ENCODE data around the gene FCHSD1. TPM values are rescaled to one million over a fixed set of nuclear protein-coding genes. Genes with fewer than 3 reads are reported as not detected.

FCHSD1 gene
- polyA plus RNA-seq, 1 of the 3 experiments (the other 2 are of a cell fraction), result 49.2 TPM

DNA sequence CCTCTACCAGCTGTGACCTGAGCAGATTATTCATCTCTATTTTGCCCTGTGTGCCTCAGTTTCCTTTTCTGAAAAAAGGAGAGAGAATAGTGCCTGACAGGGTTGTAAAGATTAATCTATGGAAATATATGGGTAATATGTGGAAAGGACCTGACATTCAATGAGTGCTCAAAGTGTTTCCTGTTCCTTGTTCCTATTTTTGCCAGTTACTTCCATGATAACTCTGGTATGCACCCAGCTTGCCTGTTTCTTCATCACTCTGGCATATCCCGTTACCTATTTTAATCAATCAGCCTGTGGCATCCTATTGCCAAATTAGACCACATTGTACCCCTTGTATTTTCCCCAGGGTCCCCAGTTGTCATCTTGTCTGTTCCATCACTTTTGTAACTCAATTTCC lies 34.4 kb upstream of the FCHSD1 start:
- CTCF ChIA-PET, result interaction anchor here (1.5 to 5.5 kb wide), 3 partner anchors 21 to 275 kb away, joined by 5 to 21 read pairs (median 20); partner anchors contain the start of gene PCDH1
- no peak overlapping the region for H3K4me3 ChIP-seq (ENCODE audit: low read depth in 2 of 2, low read length in 1 of 2)
- H3K27me3 ChIP-seq (ENCODE audit: insufficient read depth), result peaks cover 11% of the 10 kb centered on the region; the same call in 1 of the 2 replicates
- no peak overlapping the region for H2AFZ ChIP-seq (ENCODE audit: low read depth)
- H3F3A ChIP-seq (replicated peaks; ENCODE audit: insufficient read depth), result peaks cover 22% of the 10 kb centered on the region
- no peak for TF ChIP-seq GABPA (IDR thresholded peaks at IDR 0.05; ENCODE audit: low read depth)
- TF ChIP-seq, protein P1, sequence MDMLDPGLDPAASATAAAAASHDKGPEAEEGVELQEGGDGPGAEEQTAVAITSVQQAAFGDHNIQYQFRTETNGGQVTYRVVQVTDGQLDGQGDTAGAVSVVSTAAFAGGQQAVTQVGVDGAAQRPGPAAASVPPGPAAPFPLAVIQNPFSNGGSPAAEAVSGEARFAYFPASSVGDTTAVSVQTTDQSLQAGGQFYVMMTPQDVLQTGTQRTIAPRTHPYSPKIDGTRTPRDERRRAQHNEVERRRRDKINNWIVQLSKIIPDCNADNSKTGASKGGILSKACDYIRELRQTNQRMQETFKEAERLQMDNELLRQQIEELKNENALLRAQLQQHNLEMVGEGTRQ (IDR thresholded peaks at IDR 0.05; ENCODE audit: borderline replicate concordance, low read depth, low read length), result no peak
- TF ChIP-seq EZH2phosphoT487 (IDR thresholded peaks at IDR 0.05; ENCODE audit: borderline replicate concordance, low read depth), result no peak
- no peak for TF ChIP-seq MXI1 (IDR thresholded peaks at IDR 0.05; ENCODE audit: low read depth, low read length)
- TF ChIP-seq, protein P2, sequence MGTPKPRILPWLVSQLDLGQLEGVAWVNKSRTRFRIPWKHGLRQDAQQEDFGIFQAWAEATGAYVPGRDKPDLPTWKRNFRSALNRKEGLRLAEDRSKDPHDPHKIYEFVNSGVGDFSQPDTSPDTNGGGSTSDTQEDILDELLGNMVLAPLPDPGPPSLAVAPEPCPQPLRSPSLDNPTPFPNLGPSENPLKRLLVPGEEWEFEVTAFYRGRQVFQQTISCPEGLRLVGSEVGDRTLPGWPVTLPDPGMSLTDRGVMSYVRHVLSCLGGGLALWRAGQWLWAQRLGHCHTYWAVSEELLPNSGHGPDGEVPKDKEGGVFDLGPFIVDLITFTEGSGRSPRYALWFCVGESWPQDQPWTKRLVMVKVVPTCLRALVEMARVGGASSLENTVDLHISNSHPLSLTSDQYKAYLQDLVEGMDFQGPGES (IDR thresholded peaks at IDR 0.05; ENCODE audit: low read depth, low read length), result no peak
- no peak for TF ChIP-seq CHD2 (IDR thresholded peaks at IDR 0.05; ENCODE audit: low read length, partially characterized antibody)
- TF ChIP-seq SIN3A (IDR thresholded peaks at IDR 0.05; ENCODE audit: borderline replicate concordance, low read depth, low read length), result no peak
- TF ChIP-seq, protein P3, sequence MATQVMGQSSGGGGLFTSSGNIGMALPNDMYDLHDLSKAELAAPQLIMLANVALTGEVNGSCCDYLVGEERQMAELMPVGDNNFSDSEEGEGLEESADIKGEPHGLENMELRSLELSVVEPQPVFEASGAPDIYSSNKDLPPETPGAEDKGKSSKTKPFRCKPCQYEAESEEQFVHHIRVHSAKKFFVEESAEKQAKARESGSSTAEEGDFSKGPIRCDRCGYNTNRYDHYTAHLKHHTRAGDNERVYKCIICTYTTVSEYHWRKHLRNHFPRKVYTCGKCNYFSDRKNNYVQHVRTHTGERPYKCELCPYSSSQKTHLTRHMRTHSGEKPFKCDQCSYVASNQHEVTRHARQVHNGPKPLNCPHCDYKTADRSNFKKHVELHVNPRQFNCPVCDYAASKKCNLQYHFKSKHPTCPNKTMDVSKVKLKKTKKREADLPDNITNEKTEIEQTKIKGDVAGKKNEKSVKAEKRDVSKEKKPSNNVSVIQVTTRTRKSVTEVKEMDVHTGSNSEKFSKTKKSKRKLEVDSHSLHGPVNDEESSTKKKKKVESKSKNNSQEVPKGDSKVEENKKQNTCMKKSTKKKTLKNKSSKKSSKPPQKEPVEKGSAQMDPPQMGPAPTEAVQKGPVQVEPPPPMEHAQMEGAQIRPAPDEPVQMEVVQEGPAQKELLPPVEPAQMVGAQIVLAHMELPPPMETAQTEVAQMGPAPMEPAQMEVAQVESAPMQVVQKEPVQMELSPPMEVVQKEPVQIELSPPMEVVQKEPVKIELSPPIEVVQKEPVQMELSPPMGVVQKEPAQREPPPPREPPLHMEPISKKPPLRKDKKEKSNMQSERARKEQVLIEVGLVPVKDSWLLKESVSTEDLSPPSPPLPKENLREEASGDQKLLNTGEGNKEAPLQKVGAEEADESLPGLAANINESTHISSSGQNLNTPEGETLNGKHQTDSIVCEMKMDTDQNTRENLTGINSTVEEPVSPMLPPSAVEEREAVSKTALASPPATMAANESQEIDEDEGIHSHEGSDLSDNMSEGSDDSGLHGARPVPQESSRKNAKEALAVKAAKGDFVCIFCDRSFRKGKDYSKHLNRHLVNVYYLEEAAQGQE (IDR thresholded peaks at IDR 0.05; ENCODE audit: low read depth, low read length), result no peak
- TF ChIP-seq, protein P4, sequence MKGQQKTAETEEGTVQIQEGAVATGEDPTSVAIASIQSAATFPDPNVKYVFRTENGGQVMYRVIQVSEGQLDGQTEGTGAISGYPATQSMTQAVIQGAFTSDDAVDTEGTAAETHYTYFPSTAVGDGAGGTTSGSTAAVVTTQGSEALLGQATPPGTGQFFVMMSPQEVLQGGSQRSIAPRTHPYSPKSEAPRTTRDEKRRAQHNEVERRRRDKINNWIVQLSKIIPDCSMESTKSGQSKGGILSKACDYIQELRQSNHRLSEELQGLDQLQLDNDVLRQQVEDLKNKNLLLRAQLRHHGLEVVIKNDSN (IDR thresholded peaks at IDR 0.05; ENCODE audit: borderline replicate concordance, low read depth), result no peak
- no peak for TF ChIP-seq FOXM1 (IDR thresholded peaks at IDR 0.05; ENCODE audit: low read depth)
- TF ChIP-seq, protein P5, sequence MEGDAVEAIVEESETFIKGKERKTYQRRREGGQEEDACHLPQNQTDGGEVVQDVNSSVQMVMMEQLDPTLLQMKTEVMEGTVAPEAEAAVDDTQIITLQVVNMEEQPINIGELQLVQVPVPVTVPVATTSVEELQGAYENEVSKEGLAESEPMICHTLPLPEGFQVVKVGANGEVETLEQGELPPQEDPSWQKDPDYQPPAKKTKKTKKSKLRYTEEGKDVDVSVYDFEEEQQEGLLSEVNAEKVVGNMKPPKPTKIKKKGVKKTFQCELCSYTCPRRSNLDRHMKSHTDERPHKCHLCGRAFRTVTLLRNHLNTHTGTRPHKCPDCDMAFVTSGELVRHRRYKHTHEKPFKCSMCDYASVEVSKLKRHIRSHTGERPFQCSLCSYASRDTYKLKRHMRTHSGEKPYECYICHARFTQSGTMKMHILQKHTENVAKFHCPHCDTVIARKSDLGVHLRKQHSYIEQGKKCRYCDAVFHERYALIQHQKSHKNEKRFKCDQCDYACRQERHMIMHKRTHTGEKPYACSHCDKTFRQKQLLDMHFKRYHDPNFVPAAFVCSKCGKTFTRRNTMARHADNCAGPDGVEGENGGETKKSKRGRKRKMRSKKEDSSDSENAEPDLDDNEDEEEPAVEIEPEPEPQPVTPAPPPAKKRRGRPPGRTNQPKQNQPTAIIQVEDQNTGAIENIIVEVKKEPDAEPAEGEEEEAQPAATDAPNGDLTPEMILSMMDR (IDR thresholded peaks at IDR 0.05), result no peak
- no peak for TF ChIP-seq EP300 (IDR thresholded peaks at IDR 0.05; ENCODE audit: borderline replicate concordance in 1 of 2, low read depth in 1 of 2, low read length in 1 of 2)
- no peak for TF ChIP-seq FOSL2 (IDR thresholded peaks at IDR 0.05; ENCODE audit: borderline replicate concordance, low read depth)
- no peak for TF ChIP-seq ELF1 (IDR thresholded peaks at IDR 0.05)
- no peak for TF ChIP-seq NRF1 (IDR thresholded peaks at IDR 0.05; ENCODE audit: low read depth, low read length)
- TF ChIP-seq RXRA (IDR thresholded peaks at IDR 0.05; ENCODE audit: borderline replicate concordance, low read depth), result no peak
- H3K36me3 ChIP-seq (replicated peaks in 1 of 2; ENCODE audit: control insufficient read depth in 1 of 2, insufficient read depth in 2 of 2, low read length in 1 of 2), result no peaks in the 10 kb centered on the region
- 91% methylated on average over 1 of the region's 1 CpG for WGBS (ENCODE audit: low lambda C conversion rate)
- H3K79me2 ChIP-seq (ENCODE audit: insufficient read depth), result peaks cover 9% of the 10 kb centered on the region; the same call in 1 of the 2 replicates
- H3K4me1 ChIP-seq (ENCODE audit: control insufficient read depth in 1 of 2, insufficient read depth in 2 of 2, low read depth in 1 of 2, low read length in 1 of 2), result peaks cover 14 to 26% of the 10 kb centered on the region in 2 experiments; a peak in 3 of 4 replicates
- no peaks in the 10 kb centered on the region for H3K9me2 ChIP-seq
- H3K9me3 ChIP-seq, result no peaks in the 10 kb centered on the region
- H3K9ac ChIP-seq, result no peak overlapping the region
- H3K27ac ChIP-seq (ENCODE audit: low read depth in 2 of 2, low read length in 1 of 2), result no peak overlapping the region
- POLR2A ChIA-PET, result no interaction called here
- H3K4me2 ChIP-seq, result no peak overlapping the region
- no peaks in the 10 kb centered on the region for H4K20me1 ChIP-seq (ENCODE audit: insufficient read depth)
- no peak for DNase-seq
